WTC11 (cell line): ENCODE data around the gene LHX2. TPM values are rescaled to one million over a fixed set of nuclear protein-coding genes. Genes with fewer than 3 reads are reported as not detected.

Experiments
- ATAC-seq: fragments of 200-7000 bp; cut with Tn5 transposase; 2 replicates; pipeline ENCODE4 v1.10.0; 2021; ENCODE audit warnings: mild to moderate bottlenecking, moderate library complexity
- CTCF ChIA-PET: fragments of 300-600 bp; sonication (Branson Sonifier 250); formaldehyde crosslinking; loops from one replicate; lab custom pipeline; 2021; ENCODE audit warnings: antibody characterized with exemption; lab: Charles Lee
- POLR2A ChIA-PET: fragments of 350-600 bp; sonication (Branson Sonifier 250); formaldehyde crosslinking; loops from one replicate; lab custom pipeline; 2021; ENCODE audit warnings: antibody characterized with exemption; lab: Charles Lee
- DNase-seq: peaks from one replicate; pipeline ENCODE4 v3.0.0; 2021; ENCODE audit warnings: low spot score
- H3K27ac Mint-ChIP-seq: 2 replicates; pipeline ENCODE4 v1.8.0; 2021; ENCODE audit warnings: mixed read lengths
- H3K27me3 Mint-ChIP-seq: 2 replicates; pipeline ENCODE4 v1.8.0; 2021; ENCODE audit warnings: low read depth, mild to moderate bottlenecking, moderate library complexity, mixed read lengths
- H3K36me3 Mint-ChIP-seq: 2 replicates; pipeline ENCODE4 v1.8.0; 2021; ENCODE audit warnings: mixed read lengths
- H3K4me1 Mint-ChIP-seq: 2 replicates; pipeline ENCODE4 v1.8.0; 2022; ENCODE audit warnings: mixed read lengths
- H3K4me3 Mint-ChIP-seq: 2 replicates; pipeline ENCODE4 v1.8.0; 2021; ENCODE audit warnings: mild to moderate bottlenecking, moderate library complexity, mixed read lengths
- H3K9me3 Mint-ChIP-seq: 2 replicates; pipeline ENCODE4 v1.8.0; 2021; ENCODE audit warnings: mixed read lengths
- ATF6 ChIP-seq: sonication (generic); formaldehyde crosslinking; IDR thresholded peaks from 2 replicates; pipeline ENCODE4 v1.8.1; 2023; ENCODE audit warnings: mild to moderate bottlenecking, missing genetic modification reagents
- ESRRA ChIP-seq: sonication (generic); formaldehyde crosslinking; IDR thresholded peaks from 2 replicates; pipeline ENCODE4 v1.8.1; 2022; ENCODE audit warnings: mild to moderate bottlenecking, missing genetic modification reagents, borderline replicate concordance
- FOXP4 ChIP-seq: sonication (generic); formaldehyde crosslinking; IDR thresholded peaks from 2 replicates; pipeline ENCODE4 v1.8.0; 2022; ENCODE audit warnings: mild to moderate bottlenecking, missing genetic modification reagents
- GRHL2 ChIP-seq: fragments of 250-450 bp; sonication (Bioruptor Pico); IDR thresholded peaks from 2 replicates; pipeline ENCODE4 v1.8.0; 2022; ENCODE audit warnings: mild to moderate bottlenecking, moderate library complexity; ENCODE audit not compliant: insufficient replicate concordance, severe bottlenecking
- GTF2I ChIP-seq: fragments of 250-450 bp; sonication (Bioruptor Pico); conservative IDR thresholded peaks from 2 replicates; pipeline ENCODE4 v1.4.0; 2021; ENCODE audit warnings: mild to moderate bottlenecking
- IRF1 ChIP-seq: sonication (generic); formaldehyde crosslinking; IDR thresholded peaks from 2 replicates; pipeline ENCODE4 v1.8.0; 2023; ENCODE audit warnings: missing genetic modification reagents
- KAT7 ChIP-seq: sonication (generic); formaldehyde crosslinking; IDR thresholded peaks from 2 replicates; pipeline ENCODE4 v1.8.1; 2023; ENCODE audit warnings: missing genetic modification reagents, mild to moderate bottlenecking, borderline replicate concordance
- NFE2L1 ChIP-seq: sonication (generic); formaldehyde crosslinking; IDR thresholded peaks from 2 replicates; pipeline ENCODE4 v1.8.1; 2023; ENCODE audit warnings: missing genetic modification reagents
- PRDM15 ChIP-seq: sonication (generic); formaldehyde crosslinking; IDR thresholded peaks from 2 replicates; pipeline ENCODE4 v1.8.0; 2022; ENCODE audit warnings: missing genetic modification reagents
- PREB ChIP-seq: sonication (generic); formaldehyde crosslinking; IDR thresholded peaks from 2 replicates; pipeline ENCODE4 v1.8.1; 2022; ENCODE audit warnings: mild to moderate bottlenecking, missing genetic modification reagents, moderate library complexity, borderline replicate concordance
- TEAD1 ChIP-seq: sonication (generic); formaldehyde crosslinking; IDR thresholded peaks from 2 replicates; pipeline ENCODE4 v1.8.0; 2022; ENCODE audit warnings: mild to moderate bottlenecking, missing genetic modification reagents
- ZBTB43 ChIP-seq: sonication (generic); formaldehyde crosslinking; IDR thresholded peaks from 2 replicates; pipeline ENCODE4 v1.8.1; 2023; ENCODE audit warnings: mild to moderate bottlenecking, missing genetic modification reagents
- ZNF263 ChIP-seq: sonication (generic); formaldehyde crosslinking; IDR thresholded peaks from 2 replicates; pipeline ENCODE4 v1.8.1; 2022; ENCODE audit warnings: low read depth, mild to moderate bottlenecking, moderate library complexity, missing genetic modification reagents
- ZNF416 ChIP-seq: fragments of 250-450 bp; sonication (Bioruptor Pico); IDR thresholded peaks from 2 replicates; pipeline ENCODE4 v1.9.0; 2021; ENCODE audit warnings: mild to moderate bottlenecking, inconsistent platforms
- total RNA-seq: library from RNA; stranded (reverse); gene quantifications from 3 replicates; pipeline ENCODE4 v1.2.3, GENCODE V29; 2021

LHX2 gene
- total RNA-seq, 1 experiment from 2014 or later, result 0.42 TPM

- Mint-ChIP-seq H3K9me3 (no peaks in the 10 kb centered on the region), H3K4me3 (no peak overlapping the region), H3K27me3 (peaks cover 78% of the 10 kb centered on the region), H3K36me3 (no peaks in the 10 kb centered on the region), H3K27ac (no peak overlapping the region), H3K4me1 (peaks cover 40% of the 10 kb centered on the region)
- POLR2A ChIA-PET, result no interaction called here
- CTCF ChIA-PET, result interaction anchor here (0.5 to 1.8 kb wide), 12 partner anchors 9 to 595 kb away, joined by 3 to 8 read pairs (median 4); partner anchors contain the start of gene LHX2
- DNase-seq (peak; percentile 29), ATAC-seq (peak; percentile 55)
- TF ChIP-seq IRF1 (CRISPR knock-in tag) (no peak), GTF2I (CRISPR knock-in tag) (peak; percentile 75; the same call in 1 of the 2 replicates)
These were observed 14.7 kb upstream of the LHX2 start for GRCh38 chr9:123996731-123997421.

GRCh38 chr9:123997665-123998277, 13.8 kb upstream of the LHX2 start:
- ChIA-PET CTCF (interaction anchor here (0.5 to 1.8 kb wide), 11 partner anchors 8 to 595 kb away, joined by 3 to 8 read pairs (median 4); partner anchors contain the start of gene LHX2), POLR2A (interaction anchor here (0.6 to 1.0 kb wide), 2 partner anchors 21 to 577 kb away, joined by 3 read pairs; no protein-coding TSS in a partner anchor)
- no peak overlapping the region for H3K27ac Mint-ChIP-seq
- H3K9me3 Mint-ChIP-seq, result no peaks in the 10 kb centered on the region
- peaks cover 45% of the 10 kb centered on the region for H3K4me1 Mint-ChIP-seq
- peak; percentile 42 for DNase-seq
- H3K36me3 Mint-ChIP-seq, result no peaks in the 10 kb centered on the region
- peaks cover 87% of the 10 kb centered on the region for H3K27me3 Mint-ChIP-seq
- peak overlapping the region; percentile 34 for H3K4me3 Mint-ChIP-seq
- peak; percentile 17; the same call in 1 of the 2 replicates for ATAC-seq
- TF ChIP-seq ZNF416 (no peak), TEAD1 (CRISPR knock-in tag) (no peak), ZNF263 (no peak), ATF6 (CRISPR knock-in tag) (no peak), ZBTB43 (CRISPR knock-in tag) (no peak), PREB (CRISPR knock-in tag) (no peak), FOXP4 (CRISPR knock-in tag) (no peak), ESRRA (CRISPR knock-in tag) (no peak), GRHL2 (CRISPR knock-in tag) (no peak), KAT7 (no peak), PRDM15 (CRISPR knock-in tag) (no peak; the same call in 1 of the 2 replicates), NFE2L1 (CRISPR knock-in tag) (no peak)
- TF ChIP-seq, all 79 proteins: peak for 0
